ENCODE results near the gene DCUN1D2. TPM values are rescaled to one million over a fixed set of nuclear protein-coding genes. Genes with fewer than 3 reads are reported as not detected.

Gene DCUN1D2
- polyA plus RNA-seq, 1 experiment, result 11.0 TPM

GRCh38 chr13:113408562-113408961, 81.9 kb downstream of the DCUN1D2 start:
- DNase-seq (ENCODE audit: low read depth, low spot score), result no peak
- H3K4me3 ChIP-seq (ENCODE audit: low read depth, low read length), result no peak overlapping the region
- ChIA-PET POLR2A (interaction anchor here (0.5 kb wide), 1 partner anchor 40 kb away, joined by 3 read pairs; no protein-coding TSS in a partner anchor), CTCF (interaction anchor here (0.6 kb wide), 1 partner anchor 471 kb away, joined by 3 read pairs; no protein-coding TSS in a partner anchor)
- no peak for TF ChIP-seq CTCF (IDR thresholded peaks at IDR 0.05; ENCODE audit: low read depth, low read length)
- no peaks in the 10 kb centered on the region for H3K27me3 ChIP-seq (ENCODE audit: control insufficient read depth, insufficient read depth, low read length)
- H3K27ac ChIP-seq (ENCODE audit: low read depth, low read length), result no peak overlapping the region
- peaks cover 4% of the 10 kb centered on the region; the same call in 1 of the 2 replicates for H3K9me3 ChIP-seq (ENCODE audit: control insufficient read depth, insufficient read depth, low read length)

GRCh38 chr13:113407531-113408393, 82.7 kb downstream of the DCUN1D2 start:
- ChIA-PET CTCF (interaction anchor here (0.6 to 0.7 kb wide), 2 partner anchors 374 to 470 kb away, joined by 3 read pairs; no protein-coding TSS in a partner anchor), POLR2A (interaction anchor here (0.5 kb wide), 1 partner anchor 41 kb away, joined by 3 read pairs; no protein-coding TSS in a partner anchor)
- H3K4me3 ChIP-seq (ENCODE audit: low read depth, low read length), result no peak overlapping the region
- no peaks in the 10 kb centered on the region for H3K27me3 ChIP-seq (ENCODE audit: control insufficient read depth, insufficient read depth, low read length)
- H3K9me3 ChIP-seq (ENCODE audit: control insufficient read depth, insufficient read depth, low read length), result peaks cover 4% of the 10 kb centered on the region; the same call in 1 of the 2 replicates
- TF ChIP-seq CTCF (IDR thresholded peaks at IDR 0.05; ENCODE audit: low read depth, low read length), result no peak
- no peak for DNase-seq (ENCODE audit: low read depth, low spot score)
- no peak overlapping the region for H3K27ac ChIP-seq (ENCODE audit: low read depth, low read length)

- Histone ChIP-seq H3K27me3 (ENCODE audit: control insufficient read depth, insufficient read depth, low read length) (no peaks in the 10 kb centered on the region), H3K27ac (ENCODE audit: low read depth, low read length) (no peak overlapping the region), H3K4me3 (ENCODE audit: low read depth, low read length) (no peak overlapping the region), H3K9me3 (ENCODE audit: control insufficient read depth, insufficient read depth, low read length) (no peaks in the 10 kb centered on the region; the same call in 1 of the 2 replicates)
- POLR2A ChIA-PET, result no interaction called here
- DNase-seq (ENCODE audit: low read depth, low spot score), result no peak
- CTCF ChIA-PET, result no interaction called here
- TF ChIP-seq CTCF (IDR thresholded peaks at IDR 0.05; ENCODE audit: low read depth, low read length), result no peak
These were observed 83.4 kb downstream of the DCUN1D2 start for GRCh38 chr13:113407103-113407530.

- no peak for DNase-seq (ENCODE audit: low read depth, low spot score)
- Histone ChIP-seq H3K4me3 (ENCODE audit: low read depth, low read length) (no peak overlapping the region), H3K27ac (ENCODE audit: low read depth, low read length) (no peak overlapping the region), H3K27me3 (ENCODE audit: control insufficient read depth, insufficient read depth, low read length) (no peaks in the 10 kb centered on the region), H3K9me3 (ENCODE audit: control insufficient read depth, insufficient read depth, low read length) (no peaks in the 10 kb centered on the region; the same call in 1 of the 2 replicates)
- no peak for TF ChIP-seq CTCF (IDR thresholded peaks at IDR 0.05; ENCODE audit: low read depth, low read length)
- CTCF ChIA-PET, result no interaction called here
- POLR2A ChIA-PET, result no interaction called here
These were observed 84.0 kb downstream of the DCUN1D2 start for GRCh38 chr13:113406321-113407102.

Small RNAs within 50 kb of the gene (small RNA-seq; reads per million reads assigned to genes)
- gene RNU1-16P (ENCODE audit: insufficient read length, low read depth), result not detected

Other genes starting within 250 kb of the DCUN1D2 start
- gene LAMP1, start 193.5 kb downstream of the DCUN1D2 start, polyA plus RNA-seq (2011; rRNA removed), result 229 and 247 TPM in 2 replicates
- gene GRTP1, start 126.6 kb downstream of the DCUN1D2 start, polyA plus RNA-seq (2011; rRNA removed), result 1.4 and 1.8 TPM in 2 replicates
- 0.35 and 0.41 TPM in 2 replicates for gene ADPRHL1, start 37.2 kb downstream of the DCUN1D2 start, polyA plus RNA-seq (2011; rRNA removed)
- gene TFDP1, start 94.0 kb upstream of the DCUN1D2 start, polyA plus RNA-seq (2011; rRNA removed), result 67.8 and 79.7 TPM in 2 replicates
- not detected in 2 replicates for gene ATP4B, start 167.5 kb upstream of the DCUN1D2 start, polyA plus RNA-seq (2011; rRNA removed)
- not detected in 2 replicates for gene GRK1, start 176.5 kb upstream of the DCUN1D2 start, polyA plus RNA-seq (2011; rRNA removed)